ENCODE measurements around the gene LRRC23.

LRRC23 gene

GRCh38 chr12:6959058-6959804 lies 54.6 kb downstream of the LRRC23 start:
- DNase-seq (ENCODE audit: low read depth) = no peak

DNA sequence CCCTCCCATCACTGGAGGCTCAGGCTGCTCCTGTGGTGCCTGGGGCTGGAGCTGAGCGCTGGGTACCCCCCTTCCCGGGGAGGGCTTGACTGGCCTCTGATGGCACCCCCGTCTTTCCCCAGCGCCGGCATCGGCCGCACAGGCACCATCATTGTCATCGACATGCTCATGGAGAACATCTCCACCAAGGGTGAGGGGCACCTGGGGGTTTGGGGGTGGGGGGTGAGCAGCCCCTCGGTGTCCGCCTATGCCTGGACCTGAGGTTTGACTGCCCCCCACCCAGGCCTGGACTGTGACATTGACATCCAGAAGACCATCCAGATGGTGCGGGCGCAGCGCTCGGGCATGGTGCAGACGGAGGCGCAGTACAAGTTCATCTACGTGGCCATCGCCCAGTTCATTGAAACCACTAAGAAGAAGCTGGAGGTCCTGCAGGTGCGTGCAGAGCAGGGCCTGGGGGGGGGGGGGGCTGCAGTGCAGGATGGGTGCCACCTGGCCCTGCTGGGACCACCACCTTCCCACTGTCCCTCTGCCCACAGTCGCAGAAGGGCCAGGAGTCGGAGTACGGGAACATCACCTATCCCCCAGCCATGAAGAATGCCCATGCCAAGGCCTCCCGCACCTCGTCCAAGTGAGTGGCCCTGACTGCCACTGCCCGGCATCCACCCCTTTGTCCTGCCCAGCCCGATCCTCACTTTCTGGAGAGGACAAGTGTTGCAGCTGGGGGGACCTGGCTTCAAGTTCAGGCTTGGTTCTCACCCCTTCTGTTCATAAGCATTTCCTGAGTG lies 55.4 kb downstream of the LRRC23 start:
- DNase-seq (ENCODE audit: low read depth) = no peak

- DNase-seq (ENCODE audit: low read depth) = peak; percentile 32
Observed at GRCh38 chr12:6960593-6961277, 56.1 kb downstream of the LRRC23 start.

DNA sequence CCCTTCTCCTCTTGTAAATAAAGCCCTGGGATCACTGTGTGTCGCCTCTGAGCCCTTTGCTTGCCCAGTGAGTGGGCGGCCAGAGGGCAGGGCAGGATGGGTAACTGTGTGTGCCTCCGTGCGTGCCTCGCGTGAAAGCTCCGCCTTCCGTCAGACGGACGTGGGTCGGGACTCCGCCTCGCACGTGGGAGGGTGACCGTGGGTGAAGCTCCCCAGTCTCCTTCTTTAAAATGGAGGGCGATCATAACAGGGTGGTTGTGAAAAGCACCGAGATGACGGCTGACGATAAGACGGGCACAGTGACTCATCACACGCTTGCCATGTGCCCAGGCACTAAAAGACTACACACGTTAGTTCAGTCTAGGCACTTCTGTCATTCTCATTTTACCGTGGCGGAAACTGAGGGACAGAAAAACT lies 56.7 kb downstream of the LRRC23 start:
- DNase-seq (ENCODE audit: low read depth) = peak; percentile 65

DNA sequence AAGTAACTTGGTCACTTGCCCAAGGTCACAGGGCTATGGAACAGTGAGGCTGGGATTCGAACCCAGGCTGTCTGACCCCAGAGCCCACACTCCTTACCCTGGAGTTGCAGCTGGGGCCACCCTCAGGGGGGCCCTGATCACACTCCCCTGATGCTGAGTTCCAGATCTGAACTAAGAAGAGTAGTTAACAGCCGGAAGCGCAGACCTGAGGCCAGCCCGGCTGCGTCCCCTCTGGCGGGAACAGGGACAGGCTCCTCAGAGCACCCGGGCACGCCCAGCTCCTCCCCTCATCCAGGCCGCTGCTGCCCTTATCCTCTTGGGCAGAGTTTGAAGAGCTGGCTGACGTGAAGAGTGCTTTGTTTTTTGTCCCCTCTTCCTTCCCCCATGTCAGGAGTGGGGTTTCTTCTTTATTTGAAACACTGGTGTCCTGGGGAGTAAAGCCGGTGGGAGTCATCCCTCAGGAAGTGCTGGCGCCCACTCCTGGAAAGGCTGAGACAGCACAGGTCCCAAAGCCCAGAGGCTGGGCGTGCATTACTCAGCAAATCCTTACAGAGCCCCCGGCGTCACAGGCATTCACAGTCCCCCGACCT lies 57.2 kb downstream of the LRRC23 start:
- peak; percentile 69 for DNase-seq (ENCODE audit: low read depth)

DNA sequence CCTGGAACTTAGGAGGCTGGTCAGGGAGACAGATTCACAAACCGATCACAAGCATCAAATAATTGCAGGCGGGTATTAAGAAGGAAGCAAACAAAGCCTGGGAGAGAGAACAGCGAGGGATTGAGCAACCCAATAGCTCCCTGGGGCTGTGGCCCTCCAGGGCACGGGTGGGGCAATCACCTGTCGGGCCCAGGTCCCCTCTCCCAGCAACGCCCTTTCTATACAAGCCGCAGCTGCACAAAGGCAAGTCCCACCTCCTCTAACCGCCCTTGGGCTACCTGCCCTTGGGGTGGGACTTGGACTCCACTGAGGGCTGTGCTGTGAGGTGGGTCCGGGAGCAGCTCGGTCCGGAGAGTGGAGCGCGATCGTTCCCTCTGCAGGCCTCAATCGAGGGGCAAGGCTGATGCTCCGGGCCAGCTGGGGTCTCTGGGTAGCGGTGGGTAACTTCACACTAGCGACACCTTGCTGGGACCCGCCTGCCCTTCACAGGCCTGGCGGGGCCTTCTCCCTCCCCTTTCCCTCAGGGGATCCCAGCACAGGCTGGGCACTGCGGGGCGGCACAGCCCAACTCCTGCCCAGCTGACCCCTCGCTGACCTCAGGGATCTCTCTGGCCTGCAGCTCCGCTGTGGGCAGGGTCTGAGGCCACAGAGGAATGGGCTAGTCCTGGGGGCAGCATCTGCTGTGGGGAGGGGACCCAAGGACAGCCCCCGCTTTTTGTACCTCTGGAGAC lies 57.8 kb downstream of the LRRC23 start:
- DNase-seq (ENCODE audit: low read depth) = no peak

DNA sequence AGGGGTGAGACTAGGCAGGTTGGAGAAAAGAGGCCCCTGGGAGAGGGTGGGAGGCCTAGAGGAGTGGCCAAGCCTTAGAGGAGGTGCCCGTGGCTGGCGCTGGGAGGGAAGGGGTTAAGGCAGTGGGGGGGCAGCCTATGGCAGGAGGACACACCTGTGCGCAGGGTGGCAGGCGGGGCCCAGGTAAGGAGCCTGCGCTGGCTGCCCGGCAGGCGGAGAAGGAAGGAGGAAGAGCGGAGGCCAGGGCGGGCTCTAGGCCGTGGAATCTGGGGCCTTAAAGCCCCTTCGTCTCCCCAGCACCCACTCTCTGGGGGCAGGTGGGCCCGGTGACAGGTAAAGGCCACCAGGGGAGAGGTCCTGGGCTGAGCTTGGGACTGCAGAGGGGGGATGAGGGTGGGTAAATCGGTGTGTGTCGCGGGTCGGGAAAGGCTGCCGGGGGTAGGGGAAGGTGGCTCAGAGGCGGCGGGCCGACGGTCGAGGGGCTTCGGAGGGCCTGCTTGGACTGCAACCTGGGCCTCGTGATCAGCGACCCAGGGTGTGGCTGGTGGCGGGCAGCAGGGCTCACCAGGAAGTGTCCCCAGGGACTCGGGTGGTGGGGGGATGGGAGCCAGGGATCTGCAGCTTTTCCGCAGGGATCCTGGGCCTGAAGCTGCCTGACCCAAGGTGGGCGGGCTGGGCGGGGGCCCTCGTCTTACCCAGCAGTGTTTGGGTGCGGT lies 58.6 kb downstream of the LRRC23 start:
- DNase-seq (ENCODE audit: low read depth) = no peak

Data from fibroblast of gingiva (primary cell).